Measurements from ENCODE around the gene PMP22.

The PMP22 gene

GRCh38 chr17:15245054-15245453, 20.1 kb downstream of the PMP22 start:
- H3K4me2 ChIP-seq (ENCODE audit: low read depth, low read length) = no peak overlapping the region
- no peaks in the 10 kb centered on the region for H3K9me3 ChIP-seq (replicated peaks; ENCODE audit: insufficient read depth, low read length)
- H3F3A ChIP-seq (ENCODE audit: insufficient read depth, low read length) = no peaks in the 10 kb centered on the region
- H2AFZ ChIP-seq (ENCODE audit: low read length) = no peak overlapping the region
- no peak for DNase-seq
- no peaks in the 10 kb centered on the region for H3K79me2 ChIP-seq (ENCODE audit: low read length)
- no peak overlapping the region for H3K4me3 ChIP-seq (ENCODE audit: low read length)
- no peak for TF ChIP-seq EZH2phosphoT487 (IDR thresholded peaks at IDR 0.05; ENCODE audit: low read length)
- TF ChIP-seq, protein P1, sequence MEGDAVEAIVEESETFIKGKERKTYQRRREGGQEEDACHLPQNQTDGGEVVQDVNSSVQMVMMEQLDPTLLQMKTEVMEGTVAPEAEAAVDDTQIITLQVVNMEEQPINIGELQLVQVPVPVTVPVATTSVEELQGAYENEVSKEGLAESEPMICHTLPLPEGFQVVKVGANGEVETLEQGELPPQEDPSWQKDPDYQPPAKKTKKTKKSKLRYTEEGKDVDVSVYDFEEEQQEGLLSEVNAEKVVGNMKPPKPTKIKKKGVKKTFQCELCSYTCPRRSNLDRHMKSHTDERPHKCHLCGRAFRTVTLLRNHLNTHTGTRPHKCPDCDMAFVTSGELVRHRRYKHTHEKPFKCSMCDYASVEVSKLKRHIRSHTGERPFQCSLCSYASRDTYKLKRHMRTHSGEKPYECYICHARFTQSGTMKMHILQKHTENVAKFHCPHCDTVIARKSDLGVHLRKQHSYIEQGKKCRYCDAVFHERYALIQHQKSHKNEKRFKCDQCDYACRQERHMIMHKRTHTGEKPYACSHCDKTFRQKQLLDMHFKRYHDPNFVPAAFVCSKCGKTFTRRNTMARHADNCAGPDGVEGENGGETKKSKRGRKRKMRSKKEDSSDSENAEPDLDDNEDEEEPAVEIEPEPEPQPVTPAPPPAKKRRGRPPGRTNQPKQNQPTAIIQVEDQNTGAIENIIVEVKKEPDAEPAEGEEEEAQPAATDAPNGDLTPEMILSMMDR (IDR thresholded peaks at IDR 0.05; ENCODE audit: low read length) = no peak
- no peak for TF ChIP-seq EZH2 (optimal IDR thresholded peaks at IDR 0.05; ENCODE audit: low read depth, low read length)
- no peak overlapping the region for H3K9ac ChIP-seq (ENCODE audit: low read length)
- no peaks in the 10 kb centered on the region for H3K36me3 ChIP-seq (replicated peaks; ENCODE audit: insufficient read depth, low read length)
- H3K27ac ChIP-seq (ENCODE audit: low read length) = no peak overlapping the region
- no peaks in the 10 kb centered on the region for H4K20me1 ChIP-seq (ENCODE audit: insufficient read depth, low read length)
- no peaks in the 10 kb centered on the region for H3K4me1 ChIP-seq (ENCODE audit: low read length)
- no peaks in the 10 kb centered on the region for H3K27me3 ChIP-seq (replicated peaks; ENCODE audit: insufficient read depth, low read length)
- no peaks in the 10 kb centered on the region for H3K9me2 ChIP-seq (replicated peaks; ENCODE audit: insufficient read depth, low read length)

DNA sequence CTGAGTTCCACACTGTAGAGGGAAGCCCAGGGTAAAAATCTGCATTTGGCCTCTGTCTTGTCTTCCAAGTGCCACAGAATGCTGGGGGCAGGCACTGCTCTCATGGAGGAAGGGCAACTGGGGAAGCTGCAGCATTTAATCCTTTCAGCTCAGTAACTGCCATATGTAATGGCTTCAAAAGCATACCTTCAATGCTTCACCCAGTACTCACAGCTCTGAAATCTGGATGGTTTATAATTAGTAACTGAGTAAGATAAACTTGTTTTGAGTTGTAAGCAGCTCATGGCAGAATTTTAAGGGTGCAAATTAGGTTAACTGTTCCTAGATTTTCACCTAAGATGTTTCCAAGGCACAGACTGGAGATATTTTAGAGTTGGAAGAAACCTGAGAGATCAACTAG, 24.5 kb downstream of the PMP22 start:
- no peak overlapping the region for H3K9ac ChIP-seq (ENCODE audit: low read length)
- TF ChIP-seq, protein P1 (IDR thresholded peaks at IDR 0.05; ENCODE audit: low read length) = no peak
- no peak for TF ChIP-seq EZH2phosphoT487 (IDR thresholded peaks at IDR 0.05; ENCODE audit: low read length)
- no peak for TF ChIP-seq EZH2 (optimal IDR thresholded peaks at IDR 0.05; ENCODE audit: low read depth, low read length)
- no peak for DNase-seq
- no peaks in the 10 kb centered on the region for H3K9me2 ChIP-seq (replicated peaks; ENCODE audit: insufficient read depth, low read length)
- H3K27ac ChIP-seq (ENCODE audit: low read length) = no peak overlapping the region
- H2AFZ ChIP-seq (ENCODE audit: low read length) = no peak overlapping the region
- no peak overlapping the region for H3K4me2 ChIP-seq (ENCODE audit: low read depth, low read length)
- no peaks in the 10 kb centered on the region for H3F3A ChIP-seq (ENCODE audit: insufficient read depth, low read length)
- H3K9me3 ChIP-seq (replicated peaks; ENCODE audit: insufficient read depth, low read length) = no peaks in the 10 kb centered on the region
- no peaks in the 10 kb centered on the region for H3K4me1 ChIP-seq (ENCODE audit: low read length)
- no peak overlapping the region for H3K4me3 ChIP-seq (ENCODE audit: low read length)
- no peaks in the 10 kb centered on the region for H3K27me3 ChIP-seq (replicated peaks; ENCODE audit: insufficient read depth, low read length)
- no peaks in the 10 kb centered on the region for H3K79me2 ChIP-seq (ENCODE audit: low read length)
- no peaks in the 10 kb centered on the region for H3K36me3 ChIP-seq (replicated peaks; ENCODE audit: insufficient read depth, low read length)
- no peaks in the 10 kb centered on the region for H4K20me1 ChIP-seq (ENCODE audit: insufficient read depth, low read length)

DNA sequence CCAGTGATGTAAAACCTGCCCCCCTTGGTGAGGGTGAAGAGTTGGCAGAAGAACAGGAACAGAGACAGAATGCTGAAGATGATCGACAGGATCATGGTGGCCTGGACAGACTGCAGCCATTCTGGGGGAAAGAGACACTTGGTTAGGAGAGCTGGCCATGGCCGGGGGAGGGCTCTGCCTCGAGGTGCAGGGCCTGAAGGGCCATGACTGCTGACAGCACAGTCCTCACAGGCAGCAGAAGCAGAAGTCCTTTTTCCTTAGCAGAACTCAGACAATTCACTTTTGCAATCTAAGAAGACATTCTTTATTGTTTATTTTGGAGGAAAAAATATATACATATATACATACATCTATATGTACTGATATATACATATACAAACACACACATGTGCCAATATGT, 25.6 kb downstream of the PMP22 start:
- Histone ChIP-seq H3K4me2 (ENCODE audit: low read depth, low read length) (no peak overlapping the region), H3K36me3 (replicated peaks; ENCODE audit: insufficient read depth, low read length) (no peaks in the 10 kb centered on the region), H3F3A (ENCODE audit: insufficient read depth, low read length) (no peaks in the 10 kb centered on the region), H3K9me2 (replicated peaks; ENCODE audit: insufficient read depth, low read length) (no peaks in the 10 kb centered on the region), H4K20me1 (ENCODE audit: insufficient read depth, low read length) (no peaks in the 10 kb centered on the region), H3K79me2 (ENCODE audit: low read length) (no peaks in the 10 kb centered on the region), H2AFZ (ENCODE audit: low read length) (no peak overlapping the region), H3K9me3 (replicated peaks; ENCODE audit: insufficient read depth, low read length) (no peaks in the 10 kb centered on the region), H3K4me3 (ENCODE audit: low read length) (no peak overlapping the region), H3K27me3 (replicated peaks; ENCODE audit: insufficient read depth, low read length) (no peaks in the 10 kb centered on the region), H3K27ac (ENCODE audit: low read length) (no peak overlapping the region), H3K4me1 (ENCODE audit: low read length) (no peaks in the 10 kb centered on the region), H3K9ac (ENCODE audit: low read length) (no peak overlapping the region)
- no peak for DNase-seq
- no peak for TF ChIP-seq EZH2 (optimal IDR thresholded peaks at IDR 0.05; ENCODE audit: low read depth, low read length)
- TF ChIP-seq, protein P1 (IDR thresholded peaks at IDR 0.05; ENCODE audit: low read length) = no peak

All from MM.1S (cell line).